ENCODE measurements around the gene DEGS2. TPM values are rescaled to one million over a fixed set of nuclear protein-coding genes. Genes with fewer than 3 reads are reported as not detected.
A peak's percentile ranks its signal among the peaks of the same experiment; 100 is the strongest.

The DEGS2 gene
- total RNA-seq, 1 donor from 2014 or later, result 1.3 TPM

- H3K9me3 Mint-ChIP-seq (ENCODE audit: low read depth), result no peaks in the 10 kb centered on the region
- DNase-seq (ENCODE audit: low spot score, unreplicated experiment), result no peak
- no peaks in the 10 kb centered on the region for H3K27me3 Mint-ChIP-seq
- H3K4me3 Mint-ChIP-seq (ENCODE audit: low read depth), result no peak overlapping the region
- peaks cover 2% of the 10 kb centered on the region for H3K4me1 Mint-ChIP-seq (ENCODE audit: low read depth)
- H3K36me3 Mint-ChIP-seq (ENCODE audit: insufficient read depth), result peaks cover 13% of the 10 kb centered on the region
- TF ChIP-seq CTCF (IDR thresholded peaks at IDR 0.05; ENCODE audit: unreplicated experiment), result no peak
- no peak overlapping the region for H3K27ac Mint-ChIP-seq
These were observed 43.3 kb upstream of the DEGS2 start for GRCh38 chr14:100202712-100203111.

GRCh38 chr14:100201701-100202100 lies 42.3 kb upstream of the DEGS2 start:
- Mint-ChIP-seq H3K36me3 (ENCODE audit: insufficient read depth) (peaks cover 5% of the 10 kb centered on the region), H3K4me1 (ENCODE audit: low read depth) (peaks cover 2% of the 10 kb centered on the region), H3K27ac (no peak overlapping the region), H3K27me3 (no peaks in the 10 kb centered on the region), H3K4me3 (ENCODE audit: low read depth) (no peak overlapping the region), H3K9me3 (ENCODE audit: low read depth) (no peaks in the 10 kb centered on the region)
- no peak for TF ChIP-seq CTCF (IDR thresholded peaks at IDR 0.05; ENCODE audit: unreplicated experiment)
- DNase-seq (ENCODE audit: low spot score, unreplicated experiment), result no peak

GRCh38 chr14:100200311-100200710 lies 40.9 kb upstream of the DEGS2 start:
- no peak for TF ChIP-seq CTCF (IDR thresholded peaks at IDR 0.05; ENCODE audit: unreplicated experiment)
- Mint-ChIP-seq H3K36me3 (ENCODE audit: insufficient read depth) (peaks cover under 1% of the 10 kb centered on the region), H3K27me3 (no peaks in the 10 kb centered on the region), H3K4me3 (ENCODE audit: low read depth) (no peak overlapping the region), H3K27ac (no peak overlapping the region), H3K4me1 (ENCODE audit: low read depth) (peaks cover 2% of the 10 kb centered on the region), H3K9me3 (ENCODE audit: low read depth) (no peaks in the 10 kb centered on the region)
- no peak for DNase-seq (ENCODE audit: low spot score, unreplicated experiment)

GRCh38 chr14:100199240-100199860 lies 39.9 kb upstream of the DEGS2 start:
- TF ChIP-seq CTCF (IDR thresholded peaks at IDR 0.05; ENCODE audit: unreplicated experiment), result no peak
- no peak for DNase-seq (ENCODE audit: low spot score, unreplicated experiment)
- H3K27me3 Mint-ChIP-seq, result no peaks in the 10 kb centered on the region
- no peaks in the 10 kb centered on the region for H3K4me1 Mint-ChIP-seq (ENCODE audit: low read depth)
- H3K4me3 Mint-ChIP-seq (ENCODE audit: low read depth), result no peak overlapping the region
- no peak overlapping the region for H3K27ac Mint-ChIP-seq
- no peaks in the 10 kb centered on the region for H3K36me3 Mint-ChIP-seq (ENCODE audit: insufficient read depth)
- H3K9me3 Mint-ChIP-seq (ENCODE audit: low read depth), result no peaks in the 10 kb centered on the region

- TF ChIP-seq CTCF (IDR thresholded peaks at IDR 0.05; ENCODE audit: unreplicated experiment), result no peak
- no peak for DNase-seq (ENCODE audit: low spot score, unreplicated experiment)
- H3K4me1 Mint-ChIP-seq (ENCODE audit: low read depth), result peaks cover 8% of the 10 kb centered on the region
These were observed 34.2 kb upstream of the DEGS2 start for GRCh38 chr14:100193417-100194357.

More at GRCh38 chr14:100193417-100194357, 34.2 kb upstream of the DEGS2 start:
- Mint-ChIP-seq H3K27ac (peak overlapping the region; percentile 91), H3K36me3 (ENCODE audit: insufficient read depth) (peaks cover under 1% of the 10 kb centered on the region), H3K27me3 (no peaks in the 10 kb centered on the region), H3K4me3 (ENCODE audit: low read depth) (peak overlapping the region; percentile 47), H3K9me3 (ENCODE audit: low read depth) (peaks cover 3% of the 10 kb centered on the region)

Measured in progenitor cell of endocrine pancreas (in vitro differentiated cells).